ENCODE data around the gene GRIP2. TPM values are rescaled to one million over a fixed set of nuclear protein-coding genes. Genes with fewer than 3 reads are reported as not detected.
A peak's percentile ranks its signal among the peaks of the same experiment; 100 is the strongest.

Gene GRIP2
- total and polyA plus RNA-seq, 9 of the 15 experiments (the other 6 are each of a cell fraction or from before 2014, with no cell fraction given): 0.01 TPM; not detected in 7

GRCh38 chr3:14582045-14582410 lies 41.9 kb upstream of the GRIP2 start (continued):
- TF ChIP-seq UBTF (IDR thresholded peaks at IDR 0.05; ENCODE audit: borderline replicate concordance in 1 of 2, low read depth in 2 of 2, low read length in 2 of 2) (no peak), THAP12 (CRISPR knock-in tag; IDR thresholded peaks at IDR 0.05) (no peak)

- Histone ChIP-seq H3K9ac (ENCODE audit: insufficient read depth in 1 of 2, low read depth in 2 of 2, low read length in 2 of 2) (no peak overlapping the region), H3K79me2 (ENCODE audit: control insufficient read depth, insufficient read depth, low read length) (no peaks in the 10 kb centered on the region), H3K36me3 (ENCODE audit: control insufficient read depth, insufficient read depth, low read length) (no peaks in the 10 kb centered on the region), H4K20me1 (replicated peaks; ENCODE audit: control insufficient read depth, insufficient read depth, low read length) (no peaks in the 10 kb centered on the region), H3K4me2 (ENCODE audit: insufficient read depth, low read length) (no peak overlapping the region), H3K27ac (ENCODE audit: extremely low read depth, low read depth, low read length) (no peak overlapping the region), H2AFZ (ENCODE audit: low read depth, low read length) (no peak overlapping the region), H3K9me3 (replicated peaks; ENCODE audit: control insufficient read depth, insufficient read depth, low read depth, low read length) (no peaks in the 10 kb centered on the region), H3K4me3 (no peak overlapping the region), H3K4me1 (replicated peaks in 1 of 2; ENCODE audit: control insufficient read depth in 2 of 2, insufficient read depth in 2 of 2, low read length in 2 of 2) (no peaks in the 10 kb centered on the region), H3K27me3 (ENCODE audit: control insufficient read depth in 2 of 2, insufficient read depth in 2 of 2, low read length in 2 of 2) (peaks cover 16 to 84% of the 10 kb centered on the region in 2 experiments), H3K9me1 (ENCODE audit: control insufficient read depth, insufficient read depth, low read length) (no peaks in the 10 kb centered on the region)
- no peak for FAIRE-seq
- DNase-seq (ENCODE audit: extremely low read depth in 1 of 4, low spot score in 3 of 4): peak; percentile 8 to 63 (median 52)
- WGBS (ENCODE audit: insufficient coverage, low coverage, missing lambda C conversion rate): 2% methylated on average over 5 of the region's 5 CpGs
- in situ Hi-C loops (cut with MboI) (no loop called here), intact Hi-C loops (cut with micrococcal nuclease) (no loop called here)
- ChIA-PET POLR2A (no interaction called here), CTCF (ENCODE audit: low intra/inter-chr PET ratio) (no interaction called here)
- no TSS peak for BruUV-seq (replicated peaks)
- peak; percentile 70 for ATAC-seq
- TF ChIP-seq RAD21 (CRISPR knock-in tag; conservative IDR thresholded peaks at IDR 0.05 in 1 of 2, IDR thresholded peaks at IDR 0.05 in 1 of 2) (no peak), FOXO4 (CRISPR knock-in tag; IDR thresholded peaks at IDR 0.05) (no peak), MITF (IDR thresholded peaks at IDR 0.05) (no peak), NFYB (IDR thresholded peaks at IDR 0.05; ENCODE audit: extremely low read depth, insufficient read length) (peak; percentile 76), TFE3 (CRISPR knock-in tag; IDR thresholded peaks at IDR 0.05) (peak; percentile 48), KDM1A (IDR thresholded peaks at IDR 0.05) (no peak), ZNF507 (tag; conservative IDR thresholded peaks at IDR 0.05) (no peak), MIER1 (IDR thresholded peaks at IDR 0.05; ENCODE audit: low read depth) (no peak)
These were observed 41.3 kb upstream of the GRIP2 start for GRCh38 chr3:14581334-14582044.

Data from K562 (cell line).